ENCODE measurements around the gene FBXO2.

The FBXO2 gene

DNA sequence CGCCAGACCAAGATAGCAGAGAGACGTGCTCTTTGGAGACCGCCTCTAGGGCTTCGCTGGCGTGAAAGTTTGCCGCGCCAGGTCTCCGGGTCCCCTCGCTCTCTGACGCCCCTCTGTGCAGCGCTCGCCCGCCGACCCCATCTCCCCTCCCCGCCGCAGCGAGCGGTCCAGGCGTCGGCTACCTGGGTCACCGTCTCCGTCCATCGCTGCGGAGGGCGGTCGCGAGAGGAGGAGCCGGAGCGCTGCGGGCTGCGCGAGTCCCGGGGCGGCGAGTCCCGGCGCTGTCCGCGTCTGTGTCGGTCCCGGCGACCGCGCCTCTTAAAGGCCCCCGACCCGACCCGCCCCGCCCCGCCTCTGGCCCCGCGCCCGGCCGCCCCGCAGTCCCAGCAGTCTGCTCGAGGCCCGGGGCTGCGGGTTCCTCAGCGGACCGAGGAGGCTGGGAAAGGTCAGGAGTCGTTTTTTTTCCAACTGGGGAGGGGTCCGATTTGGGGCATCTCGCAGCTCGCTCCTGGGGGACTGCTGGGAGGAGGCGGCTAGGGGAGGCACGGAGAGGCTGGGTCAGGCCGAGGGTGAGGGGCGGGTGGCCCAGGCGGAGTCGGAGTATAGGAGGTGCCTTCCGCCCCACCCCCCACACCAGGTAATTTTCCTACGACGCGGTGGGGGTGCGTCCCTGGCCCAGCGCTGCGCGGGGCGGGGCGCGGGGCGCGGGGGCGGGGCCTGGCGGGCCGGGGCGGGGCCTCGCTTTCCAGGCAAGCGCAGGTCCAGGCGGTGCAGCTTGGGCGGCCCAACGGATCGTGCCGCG lies at the start of gene FBXO2, which contains the start of gene FBXO44:
Gene FBXO2 (minus strand): TSS at position 293 of the 802 bp plus-strand sequence. CDS start 89 bp downstream, at position 204.
Gene FBXO44 (plus strand): TSS at position 741 of the 802 bp plus-strand sequence. CDS start 959 bp downstream, outside the sequence.
- DNase-seq = peak; percentile 24 to 41
- no peak for TF ChIP-seq POLR2A (IDR thresholded peaks at IDR 0.05; ENCODE audit: low read length)
- TF ChIP-seq GATA1 (IDR thresholded peaks at IDR 0.05; ENCODE audit: low read depth, low read length) = no peak

GRCh38 chr1:11703357-11704193 lies 49.3 kb upstream of the FBXO2 start:
- TF ChIP-seq POLR2A (IDR thresholded peaks at IDR 0.05; ENCODE audit: low read length) (no peak), GATA1 (IDR thresholded peaks at IDR 0.05; ENCODE audit: low read depth, low read length) (no peak)
- no peak for DNase-seq

- DNase-seq = no peak
- TF ChIP-seq POLR2A (IDR thresholded peaks at IDR 0.05; ENCODE audit: low read length) = no peak
Observed at GRCh38 chr1:11701981-11702803, 48.0 kb upstream of the FBXO2 start.

- no peak for TF ChIP-seq GATA1 (IDR thresholded peaks at IDR 0.05; ENCODE audit: low read depth, low read length)
- no peak for TF ChIP-seq POLR2A (IDR thresholded peaks at IDR 0.05; ENCODE audit: low read length)
- no peak for DNase-seq
Observed at GRCh38 chr1:11701551-11701961, 47.3 kb upstream of the FBXO2 start.

GRCh38 chr1:11700601-11701467 lies 46.6 kb upstream of the FBXO2 start:
- DNase-seq = no peak

DNA sequence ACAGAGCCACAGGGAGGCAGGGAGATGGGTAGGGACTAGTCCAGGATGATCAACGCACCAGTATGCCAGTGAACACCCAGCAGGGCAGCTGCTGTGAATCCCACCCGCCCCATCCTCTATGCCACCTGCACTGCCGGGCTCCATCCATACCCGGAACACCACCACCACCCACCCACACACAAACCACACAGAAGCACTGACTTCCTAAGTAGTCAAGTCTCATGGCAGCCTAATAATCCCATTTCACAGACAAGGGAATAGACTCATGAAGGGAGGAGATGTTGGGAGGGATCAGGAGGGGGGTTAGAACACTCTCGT lies 43.6 kb upstream of the FBXO2 start:
- TF ChIP-seq POLR2A (IDR thresholded peaks at IDR 0.05; ENCODE audit: low read length) (no peak), GATA1 (IDR thresholded peaks at IDR 0.05; ENCODE audit: low read depth, low read length) (no peak)
- no peak for DNase-seq

More at GRCh38 chr1:11700601-11701467, 46.6 kb upstream of the FBXO2 start:
- no peak for TF ChIP-seq POLR2A (IDR thresholded peaks at IDR 0.05; ENCODE audit: low read length)
- no peak for TF ChIP-seq GATA1 (IDR thresholded peaks at IDR 0.05; ENCODE audit: low read depth, low read length)

DNA sequence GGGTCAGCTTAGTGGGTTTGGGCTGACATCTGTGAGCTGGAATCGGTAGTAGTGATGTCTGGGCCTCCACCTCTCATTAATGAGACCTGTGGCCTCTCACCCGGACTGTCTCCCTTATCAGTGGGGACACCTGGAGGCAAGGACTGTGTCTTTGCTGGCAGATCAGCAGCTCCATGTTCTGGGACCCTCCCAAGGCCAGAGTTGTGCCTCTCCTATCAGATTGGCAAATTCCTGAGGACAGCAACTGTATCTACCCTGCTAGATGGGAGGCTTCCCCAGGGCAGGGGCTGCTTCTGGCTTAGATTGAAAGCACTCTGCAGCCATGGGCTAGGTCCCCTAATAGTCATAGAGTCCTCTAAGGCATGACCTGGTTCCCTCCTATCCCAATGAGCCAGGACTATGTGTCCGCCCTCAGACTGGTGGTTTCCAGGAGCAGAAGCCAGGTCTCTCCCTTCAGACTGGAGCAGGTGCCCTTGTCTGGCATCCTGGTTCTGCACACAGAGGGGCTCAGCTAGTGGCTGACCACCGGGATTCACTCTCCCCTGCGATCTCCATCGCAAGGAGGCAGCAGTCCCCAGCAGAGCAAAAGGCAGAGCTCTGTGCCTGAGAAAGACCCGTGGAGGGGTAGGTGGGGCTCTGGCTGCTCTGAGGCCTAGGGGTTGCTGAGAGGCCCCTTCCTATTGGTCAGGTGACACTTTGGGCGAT lies 43.1 kb upstream of the FBXO2 start:
- DNase-seq = peak; percentile 74 to 88
- TF ChIP-seq GATA1 (IDR thresholded peaks at IDR 0.05; ENCODE audit: low read depth, low read length) (no peak), POLR2A (IDR thresholded peaks at IDR 0.05; ENCODE audit: low read length) (no peak)

DNA sequence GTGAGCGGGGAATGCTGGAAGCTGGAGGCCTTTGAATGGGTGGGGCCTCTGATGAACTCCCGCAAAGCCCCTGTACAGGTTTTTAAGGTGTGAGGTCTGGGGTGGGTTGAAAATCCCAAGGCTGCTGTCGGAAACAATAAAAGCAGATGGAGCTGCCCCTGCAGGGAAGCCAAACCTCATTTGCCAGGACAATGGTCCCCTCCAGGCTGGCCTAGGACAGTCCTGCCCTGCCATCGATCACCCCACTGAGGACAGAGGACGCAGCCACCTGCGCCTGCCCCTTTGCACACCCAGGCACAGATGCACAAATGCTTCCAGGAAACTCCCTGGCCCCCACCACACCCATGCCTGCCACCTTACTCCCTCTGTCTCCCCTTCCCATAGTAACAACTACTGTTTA lies 41.6 kb upstream of the FBXO2 start:
- no peak for DNase-seq
- no peak for TF ChIP-seq GATA1 (IDR thresholded peaks at IDR 0.05; ENCODE audit: low read depth, low read length)
- TF ChIP-seq POLR2A (IDR thresholded peaks at IDR 0.05; ENCODE audit: low read length) = no peak

DNA sequence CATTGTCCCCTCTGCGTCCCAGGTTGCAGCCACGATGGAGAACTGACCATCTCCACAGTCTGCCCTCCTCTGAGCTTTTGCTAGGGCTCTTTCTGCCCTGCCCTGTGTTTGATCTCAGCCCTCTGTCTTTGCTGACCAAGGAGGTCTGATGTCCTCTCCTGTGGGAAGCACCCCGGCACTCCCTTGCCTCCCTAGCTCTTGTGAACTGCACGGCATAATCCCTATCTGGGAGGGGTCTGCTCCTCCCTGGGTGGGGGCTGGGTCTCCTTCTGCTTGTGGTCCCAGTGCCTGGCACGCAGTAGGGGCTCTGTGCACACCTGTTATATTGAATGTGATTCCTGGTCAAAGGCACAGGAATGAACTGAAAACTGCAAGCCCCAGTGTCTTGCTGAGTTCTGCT lies 39.7 kb upstream of the FBXO2 start:
- DNase-seq = no peak
- TF ChIP-seq GATA1 (IDR thresholded peaks at IDR 0.05; ENCODE audit: low read depth, low read length) (no peak), POLR2A (IDR thresholded peaks at IDR 0.05; ENCODE audit: low read length) (no peak)

DNA sequence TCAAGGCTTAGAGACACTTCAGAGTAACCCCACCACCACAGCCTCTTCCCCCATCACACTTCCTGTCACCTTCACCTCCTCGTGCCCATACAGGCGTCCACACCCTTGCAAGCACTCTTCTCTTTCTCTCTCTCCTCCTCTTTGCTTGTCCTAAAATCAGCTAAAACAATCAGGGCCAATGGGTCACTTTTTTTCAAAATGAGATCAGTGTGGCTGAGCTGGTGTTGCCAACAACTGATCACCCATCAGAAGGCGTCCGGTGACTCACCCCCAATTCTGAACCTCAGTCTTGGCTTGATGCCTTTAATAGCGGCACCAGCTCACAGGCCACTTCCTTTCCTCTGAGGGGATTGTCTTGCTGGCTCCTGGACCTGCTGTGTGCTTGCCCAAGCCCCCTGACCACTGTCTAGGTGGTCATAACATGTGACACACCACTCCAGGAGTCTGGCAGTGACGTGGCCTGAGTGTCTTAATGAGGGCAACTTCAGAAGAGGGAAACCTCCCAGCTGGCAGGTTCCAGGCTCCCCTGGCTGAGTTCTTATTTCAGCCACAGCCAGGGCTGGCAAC lies 38.9 kb upstream of the FBXO2 start:
- peak in 1 of 2 experiments; percentile 26 for DNase-seq
- TF ChIP-seq GATA1 (IDR thresholded peaks at IDR 0.05; ENCODE audit: low read depth, low read length) = no peak
- no peak for TF ChIP-seq POLR2A (IDR thresholded peaks at IDR 0.05; ENCODE audit: low read length)

GRCh38 chr1:11691928-11692711 lies 37.9 kb upstream of the FBXO2 start:
- TF ChIP-seq POLR2A (IDR thresholded peaks at IDR 0.05; ENCODE audit: low read length) (no peak), GATA1 (IDR thresholded peaks at IDR 0.05; ENCODE audit: low read depth, low read length) (no peak)
- no peak for DNase-seq

Data from erythroblast (primary cell).